Measurements from ENCODE around the gene LOXHD1. TPM values are rescaled to one million over a fixed set of nuclear protein-coding genes. Genes with fewer than 3 reads are reported as not detected.

LOXHD1 gene
- total RNA-seq, 6 donors from 2014 or later: 0.30 to 7.3 (median 1.00) TPM

GRCh38 chr18:46660957-46661749 is 4.1 kb upstream of the LOXHD1 start:
- WGBS, 2 donors: 73 to 74% methylated on average over 7 to 9 of the region's 9 CpGs
- DNase-seq (no peak), ATAC-seq (ENCODE audit: low FRiP score in 2 of 2) (no peak)
- no peaks in the 10 kb centered on the region for H3K9me3 ChIP-seq
- H3K4me1 ChIP-seq: no peaks in the 10 kb centered on the region
- no peaks in the 10 kb centered on the region for H3K36me3 ChIP-seq
- TF ChIP-seq, protein P1, sequence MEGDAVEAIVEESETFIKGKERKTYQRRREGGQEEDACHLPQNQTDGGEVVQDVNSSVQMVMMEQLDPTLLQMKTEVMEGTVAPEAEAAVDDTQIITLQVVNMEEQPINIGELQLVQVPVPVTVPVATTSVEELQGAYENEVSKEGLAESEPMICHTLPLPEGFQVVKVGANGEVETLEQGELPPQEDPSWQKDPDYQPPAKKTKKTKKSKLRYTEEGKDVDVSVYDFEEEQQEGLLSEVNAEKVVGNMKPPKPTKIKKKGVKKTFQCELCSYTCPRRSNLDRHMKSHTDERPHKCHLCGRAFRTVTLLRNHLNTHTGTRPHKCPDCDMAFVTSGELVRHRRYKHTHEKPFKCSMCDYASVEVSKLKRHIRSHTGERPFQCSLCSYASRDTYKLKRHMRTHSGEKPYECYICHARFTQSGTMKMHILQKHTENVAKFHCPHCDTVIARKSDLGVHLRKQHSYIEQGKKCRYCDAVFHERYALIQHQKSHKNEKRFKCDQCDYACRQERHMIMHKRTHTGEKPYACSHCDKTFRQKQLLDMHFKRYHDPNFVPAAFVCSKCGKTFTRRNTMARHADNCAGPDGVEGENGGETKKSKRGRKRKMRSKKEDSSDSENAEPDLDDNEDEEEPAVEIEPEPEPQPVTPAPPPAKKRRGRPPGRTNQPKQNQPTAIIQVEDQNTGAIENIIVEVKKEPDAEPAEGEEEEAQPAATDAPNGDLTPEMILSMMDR (IDR thresholded peaks at IDR 0.05): no peak
- TF ChIP-seq POLR2AphosphoS5 (IDR thresholded peaks at IDR 0.05) (no peak), POLR2A (IDR thresholded peaks at IDR 0.05) (no peak), EP300 (IDR thresholded peaks at IDR 0.05) (no peak)
- no peaks in the 10 kb centered on the region for H3K27me3 ChIP-seq
- H3K4me3 ChIP-seq: no peak overlapping the region
- H3K27ac ChIP-seq: no peak overlapping the region

- no peak for TF ChIP-seq POLR2AphosphoS5 (IDR thresholded peaks at IDR 0.05)
- no peak for TF ChIP-seq EP300 (IDR thresholded peaks at IDR 0.05)
- TF ChIP-seq POLR2A (IDR thresholded peaks at IDR 0.05): no peak
- TF ChIP-seq, protein P1 (IDR thresholded peaks at IDR 0.05): no peak
- Histone ChIP-seq H3K36me3 (no peaks in the 10 kb centered on the region), H3K4me3 (no peak overlapping the region), H3K4me1 (no peaks in the 10 kb centered on the region), H3K27ac (no peak overlapping the region), H3K9me3 (no peaks in the 10 kb centered on the region), H3K27me3 (no peaks in the 10 kb centered on the region)
- no peak for ATAC-seq (ENCODE audit: low FRiP score in 2 of 2)
- WGBS, 2 donors: 86 to 88% methylated on average over 3 of the region's 3 CpGs
- no peak for DNase-seq
These were observed 2.5 kb upstream of the LOXHD1 start for GRCh38 chr18:46659484-46659883.

DNA sequence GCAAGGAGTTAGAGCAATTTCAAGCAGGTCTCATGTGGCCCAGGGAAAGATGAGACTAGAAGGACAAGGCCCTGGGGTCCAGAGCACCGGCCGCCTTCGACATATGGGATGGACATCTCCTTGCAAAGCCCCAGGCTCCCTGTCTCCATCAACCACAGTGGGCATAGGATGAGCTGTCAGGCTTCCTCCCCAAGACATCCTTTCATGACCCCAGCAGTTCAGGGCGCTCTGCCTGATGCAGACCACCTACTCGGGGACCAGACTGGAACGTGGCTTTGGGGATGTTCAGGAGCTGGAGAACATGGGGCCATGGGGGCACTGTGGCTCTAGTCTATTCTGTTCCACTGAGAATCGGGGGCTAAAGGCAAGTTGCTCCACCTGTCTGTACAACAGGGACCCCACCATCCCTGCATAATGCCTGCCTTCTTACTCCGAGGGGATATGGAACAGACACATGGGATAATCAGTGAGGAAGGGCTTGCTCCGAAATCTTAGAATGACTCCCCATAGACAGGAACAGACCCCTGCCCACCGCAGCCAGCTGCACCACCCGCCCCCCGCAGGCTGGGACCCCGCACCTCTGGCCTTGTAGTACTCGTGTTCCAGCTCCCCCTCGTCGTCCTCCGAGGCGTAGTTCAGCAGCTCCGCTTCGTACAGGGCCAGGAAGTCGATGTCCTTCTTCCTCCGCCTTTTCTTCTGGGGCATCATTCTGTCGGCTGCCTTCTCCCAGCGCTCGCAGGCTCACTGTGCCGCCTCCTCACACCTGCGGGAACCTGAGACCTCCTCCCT is 500 bp downstream of the LOXHD1 start:
- H3K9me3 ChIP-seq: no peaks in the 10 kb centered on the region
- no peak overlapping the region for H3K27ac ChIP-seq
- no peaks in the 10 kb centered on the region for H3K36me3 ChIP-seq
- H3K4me3 ChIP-seq: no peak overlapping the region
- no peaks in the 10 kb centered on the region for H3K4me1 ChIP-seq
- ATAC-seq (ENCODE audit: low FRiP score in 2 of 2) (no peak), DNase-seq (peak in 1 of 2 donors; percentile 72)
- 85 to 90% methylated on average over 27 of the region's 27 CpGs for WGBS, 2 donors
- no peak for TF ChIP-seq POLR2A (IDR thresholded peaks at IDR 0.05)
- TF ChIP-seq, protein P1 (IDR thresholded peaks at IDR 0.05): no peak
- no peak for TF ChIP-seq EP300 (IDR thresholded peaks at IDR 0.05)
- no peak for TF ChIP-seq POLR2AphosphoS5 (IDR thresholded peaks at IDR 0.05)
- no peaks in the 10 kb centered on the region for H3K27me3 ChIP-seq

DNA sequence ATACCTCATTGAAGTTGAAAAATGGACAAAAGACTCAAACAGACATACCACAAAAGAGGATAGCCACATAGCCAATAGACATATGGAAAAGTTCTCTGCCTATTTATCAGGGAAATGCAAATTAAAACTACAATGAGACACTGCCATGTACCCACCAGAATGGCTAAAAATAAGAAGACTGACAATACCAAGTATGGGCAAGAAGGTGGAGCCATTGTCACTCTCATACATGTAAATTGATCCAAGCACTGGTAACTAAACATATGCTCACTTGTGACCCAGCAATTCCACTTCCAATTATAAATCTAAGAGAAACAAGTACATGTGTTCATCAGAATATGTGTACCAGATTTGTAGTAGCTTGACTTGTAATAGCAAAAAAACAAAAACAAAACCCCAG is 4.6 kb downstream of the LOXHD1 start:
- Histone ChIP-seq H3K9me3 (no peaks in the 10 kb centered on the region), H3K27me3 (no peaks in the 10 kb centered on the region), H3K27ac (no peak overlapping the region), H3K4me1 (no peaks in the 10 kb centered on the region), H3K4me3 (no peak overlapping the region), H3K36me3 (no peaks in the 10 kb centered on the region)
- TF ChIP-seq EP300 (IDR thresholded peaks at IDR 0.05) (no peak), POLR2AphosphoS5 (IDR thresholded peaks at IDR 0.05) (no peak)
- TF ChIP-seq, protein P1 (IDR thresholded peaks at IDR 0.05): no peak
- ATAC-seq (ENCODE audit: low FRiP score in 2 of 2) (no peak), DNase-seq (no peak)
